GM18867 (cell line): ENCODE results near the gene SLC35E1.

Experiments used
- ATAC-seq: cut with Tn5 transposase; IDR thresholded peaks from one replicate; pipeline ENCODE4 v1.9.1; 2021; ENCODE audit warnings: mild to moderate bottlenecking, moderate library complexity; ENCODE audit not compliant: unreplicated experiment

SLC35E1 gene

DNA sequence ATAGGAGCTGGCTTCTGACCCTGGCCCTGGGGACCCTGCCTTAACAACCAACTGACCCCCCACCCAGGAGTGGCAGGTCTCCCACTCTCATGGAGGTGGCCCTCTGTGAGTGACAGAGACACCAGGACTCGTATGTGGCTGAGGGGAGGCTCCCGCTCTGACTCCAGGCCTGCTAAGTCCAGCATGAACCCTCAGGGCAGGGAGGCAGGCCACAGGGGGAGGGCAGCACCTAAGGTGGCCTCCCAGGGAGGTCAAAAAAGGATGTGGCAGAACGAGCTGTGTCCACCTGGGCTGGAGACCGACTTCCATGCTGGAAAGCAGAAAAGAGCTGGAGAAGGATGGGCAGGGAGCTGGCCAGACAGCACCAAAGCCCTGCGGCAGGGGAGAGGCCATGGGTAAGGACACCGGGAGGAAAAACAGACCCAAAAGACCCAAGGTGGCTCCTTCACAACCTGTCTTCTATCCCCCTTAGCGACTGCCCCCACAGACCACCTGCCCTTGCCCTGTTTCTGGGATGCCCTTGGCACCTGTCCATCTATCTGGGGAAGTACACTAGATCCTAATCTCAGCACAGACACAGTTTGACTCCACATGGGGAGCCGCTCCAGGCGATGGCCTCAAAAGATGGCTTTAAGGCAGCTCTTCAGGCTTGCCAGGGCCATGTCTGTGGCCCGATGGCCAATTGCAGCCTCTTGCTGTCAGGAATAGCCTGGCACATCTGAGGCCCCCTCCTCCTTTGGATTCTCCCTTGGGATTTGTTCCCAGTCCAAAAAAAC lies 10.5 kb upstream of the SLC35E1 start:
- no peak for ATAC-seq

DNA sequence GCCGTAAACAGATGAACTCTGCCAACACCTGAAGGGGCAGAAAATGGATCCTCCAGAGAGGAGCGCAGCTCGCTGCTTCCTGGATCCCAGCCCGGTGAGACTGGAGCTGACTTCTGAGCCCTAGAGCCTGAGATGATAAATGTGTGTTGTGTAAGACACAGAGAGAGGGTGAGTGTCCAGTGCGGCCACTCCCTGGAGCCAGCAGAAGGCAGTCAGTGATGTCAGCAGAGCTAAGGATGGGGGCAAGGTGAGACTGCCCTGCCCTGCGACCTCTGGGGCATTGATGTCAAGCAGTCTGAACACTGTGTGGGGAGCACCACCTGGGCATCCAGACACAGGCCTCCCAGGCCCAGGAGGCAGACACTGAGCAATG lies 9.7 kb upstream of the SLC35E1 start:
- ATAC-seq = no peak

DNA sequence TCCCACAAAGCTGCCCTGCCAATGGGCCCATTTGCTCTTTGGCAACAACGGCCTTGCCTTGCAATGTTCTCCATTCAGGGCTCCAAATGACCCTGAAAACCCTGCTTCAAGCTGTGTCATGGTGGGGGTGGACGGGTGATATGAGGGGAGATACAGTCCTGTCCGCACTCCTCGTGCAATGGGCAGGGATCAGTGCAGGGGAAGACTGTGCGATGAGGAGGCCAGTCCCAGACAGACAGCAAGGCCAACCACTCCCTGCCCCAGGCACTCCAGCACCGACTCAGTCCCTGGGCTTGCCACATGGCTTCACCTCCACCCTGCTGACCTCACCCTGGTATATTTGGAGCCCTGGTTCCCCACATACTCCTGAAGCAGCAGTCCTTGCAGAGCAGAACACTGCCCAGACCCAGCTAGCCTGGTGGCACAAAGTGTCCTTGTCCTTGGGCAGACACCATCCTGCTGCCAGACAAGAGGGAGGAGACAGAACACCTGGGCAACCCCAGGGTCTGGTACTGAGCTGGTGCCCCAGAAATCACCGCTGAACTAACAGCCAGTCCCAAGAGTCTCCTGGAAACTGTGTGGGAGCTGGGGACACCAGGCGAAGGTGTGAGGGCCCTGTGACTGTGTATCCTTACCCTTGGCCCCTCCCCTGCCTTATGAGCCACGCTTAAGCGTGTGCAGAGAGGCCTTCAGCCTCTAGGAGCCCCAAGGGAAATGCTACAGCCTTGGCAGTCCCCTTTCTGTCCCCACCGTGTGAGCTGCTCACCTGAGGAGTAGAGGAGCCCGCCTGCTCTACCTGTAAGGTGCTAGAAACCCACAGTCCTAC lies 9.1 kb upstream of the SLC35E1 start:
- ATAC-seq = no peak

DNA sequence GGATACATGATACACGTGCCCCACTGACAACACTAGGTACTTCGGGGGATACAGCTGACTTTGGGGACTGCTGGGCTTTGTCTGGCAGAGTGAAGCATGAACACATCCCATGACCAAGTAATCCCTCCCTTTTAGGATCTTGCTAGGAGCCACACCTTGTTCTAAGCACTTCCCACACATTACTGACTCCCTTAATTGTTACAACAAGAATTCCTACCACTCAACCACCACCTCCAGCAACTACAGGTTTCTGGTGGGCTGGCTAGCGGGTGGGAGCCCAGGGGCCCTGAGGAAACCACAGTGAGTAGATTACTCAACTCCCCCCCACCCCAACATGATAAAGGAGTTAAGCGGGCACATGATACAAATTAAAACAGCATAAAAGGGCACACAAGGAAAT lies 7.2 kb upstream of the SLC35E1 start:
- ATAC-seq = no peak

DNA sequence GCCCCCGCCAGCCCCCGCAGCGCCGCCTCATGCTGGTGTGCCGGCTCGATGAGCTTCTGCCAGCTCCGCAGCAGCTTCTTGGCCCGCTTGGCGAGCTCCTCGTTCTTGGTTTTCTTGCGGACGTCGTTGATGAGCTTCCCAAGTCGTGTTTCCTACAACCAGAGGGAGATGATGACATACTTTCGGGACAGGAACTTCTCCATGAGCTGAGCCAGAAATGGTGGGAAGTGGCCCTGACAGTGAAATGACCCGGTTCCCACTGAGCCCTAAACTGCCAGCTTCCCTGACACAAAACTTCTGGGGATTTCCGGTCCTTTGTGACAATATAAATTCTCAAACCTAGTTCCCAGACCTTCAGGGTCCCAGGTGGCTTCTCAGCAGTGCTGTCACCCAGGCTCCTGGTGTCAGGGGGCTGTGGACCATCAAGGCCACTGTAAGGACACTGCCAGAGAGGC lies 5.3 kb upstream of the SLC35E1 start:
- ATAC-seq = no peak

DNA sequence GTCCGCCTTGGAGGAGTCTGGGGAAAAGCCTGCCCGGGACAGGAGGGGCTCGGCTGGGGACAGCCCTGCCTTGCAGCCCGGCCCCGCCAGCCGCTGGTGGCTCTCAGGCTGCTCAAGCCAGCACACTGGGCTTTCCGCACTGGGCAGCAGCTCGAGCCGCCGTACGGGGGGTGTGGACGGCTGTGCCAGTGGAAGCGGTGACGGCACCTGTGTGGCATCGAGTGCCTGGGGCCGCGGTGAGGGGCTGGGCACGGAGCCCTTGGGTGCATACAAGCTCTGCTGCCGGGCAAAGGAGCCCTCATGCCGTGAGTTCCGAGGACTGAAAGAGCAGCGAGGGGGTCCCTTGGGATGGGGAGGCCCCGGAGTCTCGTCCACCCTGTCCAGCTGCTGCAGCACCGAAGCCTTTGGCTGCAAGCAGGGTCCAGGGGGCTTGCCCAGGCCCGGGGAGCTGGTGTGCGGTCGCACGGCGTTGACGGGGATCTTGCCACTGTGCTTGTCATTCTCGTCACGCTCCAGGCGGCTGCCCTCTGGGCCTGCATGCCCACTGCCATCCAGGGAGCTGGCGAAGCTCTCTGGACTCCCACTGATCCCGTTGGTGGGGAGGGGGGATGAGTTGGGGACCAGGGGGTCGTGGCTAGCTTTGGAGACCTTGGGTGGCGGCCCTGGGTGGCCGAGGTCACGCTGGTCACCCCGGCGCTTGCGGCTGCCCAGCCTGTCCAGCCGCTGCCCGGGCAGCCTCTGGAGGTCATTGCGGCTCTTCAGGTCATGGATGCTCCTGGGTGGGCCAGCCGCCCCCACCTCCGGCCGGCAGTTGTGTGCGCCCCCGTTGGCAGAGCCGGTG lies 4.7 kb upstream of the SLC35E1 start:
- no peak for ATAC-seq

DNA sequence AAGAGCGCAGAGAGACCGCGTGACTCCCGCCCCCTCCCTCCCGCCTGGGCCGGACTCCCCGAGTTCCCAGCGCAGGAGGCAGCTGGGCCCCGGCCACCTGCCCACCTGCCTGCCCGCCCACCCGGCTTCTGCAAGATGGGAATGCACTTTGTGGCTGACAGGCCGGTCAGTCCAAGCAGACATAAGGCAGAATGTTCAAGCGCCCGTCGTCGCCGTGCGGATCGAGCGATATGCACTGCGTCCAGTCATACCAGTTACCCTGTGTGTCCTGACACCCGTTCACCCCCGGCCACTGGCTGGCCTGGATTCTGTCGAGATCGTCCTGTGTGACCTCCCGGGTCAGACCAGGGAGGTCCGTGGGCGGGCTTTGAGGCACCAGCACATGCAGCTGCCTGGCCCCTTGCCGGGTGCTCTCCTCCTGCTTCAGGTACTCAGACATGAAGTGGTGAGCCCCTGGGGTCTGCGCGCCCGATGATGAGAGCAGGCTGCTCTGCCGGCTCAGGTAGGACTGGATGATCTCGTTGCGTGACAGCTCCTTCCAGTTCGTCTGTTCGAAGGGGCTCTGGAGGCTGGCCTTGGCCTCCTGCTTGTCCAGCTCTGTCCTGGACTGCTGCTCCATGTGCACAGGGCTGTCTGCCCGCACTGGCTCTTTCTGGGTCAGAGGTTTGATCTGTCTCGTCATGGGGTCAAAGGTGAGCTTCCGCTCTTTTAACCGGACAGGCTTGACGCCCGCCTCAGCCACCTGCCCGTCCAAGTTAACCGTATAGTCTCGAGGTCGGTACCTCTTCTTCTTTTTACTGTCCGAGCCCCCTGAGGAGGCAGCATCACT lies 3.9 kb upstream of the SLC35E1 start:
- ATAC-seq = no peak

DNA sequence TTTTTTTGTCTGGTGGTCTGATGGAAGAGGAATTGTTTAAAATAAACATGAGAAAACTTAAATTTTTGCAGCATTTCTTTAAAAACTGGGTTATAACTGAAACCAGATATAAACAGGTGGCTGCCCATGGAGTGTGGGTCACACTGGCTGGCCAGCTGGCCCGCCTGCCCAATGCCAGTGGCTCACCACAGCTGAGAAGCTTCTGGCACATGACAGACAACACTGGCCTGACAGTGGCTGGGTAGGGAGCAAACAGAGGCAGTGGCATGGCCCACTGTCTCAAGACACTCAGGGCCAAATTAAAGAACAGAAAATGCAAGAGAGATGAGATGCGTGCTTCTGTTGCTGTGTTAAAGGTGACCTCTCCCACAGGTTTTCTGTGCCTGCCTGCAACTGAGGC lies 3.1 kb upstream of the SLC35E1 start:
- no peak for ATAC-seq

DNA sequence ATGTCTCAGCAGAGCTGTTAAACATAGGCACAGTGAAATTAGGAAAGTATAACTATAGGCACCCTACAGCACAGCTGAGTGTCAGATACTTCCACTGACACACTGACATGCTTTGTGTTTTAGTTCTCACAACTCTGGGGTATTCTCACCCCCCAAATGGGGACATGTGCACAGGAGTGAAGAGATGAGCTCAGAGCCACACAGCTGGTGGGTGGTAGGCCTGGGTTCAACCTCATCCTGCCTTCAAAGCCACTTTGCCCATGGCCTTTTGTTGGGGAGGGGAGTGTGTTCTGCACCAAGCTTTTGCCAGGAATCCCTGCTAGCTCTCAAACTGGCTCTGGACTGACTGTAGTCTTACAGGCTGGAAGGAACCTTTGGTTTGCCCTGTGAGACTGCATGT lies 1.7 kb upstream of the SLC35E1 start:
- no peak for ATAC-seq

DNA sequence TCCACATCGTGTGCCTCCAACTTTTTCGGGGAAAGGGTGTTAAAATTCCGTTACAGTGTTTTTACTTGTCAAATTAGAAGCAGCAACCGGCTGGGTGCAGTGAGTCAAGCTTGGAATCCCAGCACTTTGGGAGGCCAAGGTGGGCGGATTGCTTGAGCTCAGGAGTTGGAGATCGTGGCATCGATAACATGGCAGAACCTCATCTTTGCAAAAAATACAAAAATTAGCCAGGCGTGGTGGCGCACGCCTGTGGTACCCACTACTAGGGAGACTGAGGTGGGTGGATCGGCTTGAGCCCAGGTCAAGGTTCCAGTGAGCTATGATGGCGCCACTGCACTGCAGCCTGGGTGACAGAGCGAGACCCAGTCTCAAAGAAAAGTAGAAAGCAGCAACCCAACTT lies 1.1 kb upstream of the SLC35E1 start:
- ATAC-seq = no peak

DNA sequence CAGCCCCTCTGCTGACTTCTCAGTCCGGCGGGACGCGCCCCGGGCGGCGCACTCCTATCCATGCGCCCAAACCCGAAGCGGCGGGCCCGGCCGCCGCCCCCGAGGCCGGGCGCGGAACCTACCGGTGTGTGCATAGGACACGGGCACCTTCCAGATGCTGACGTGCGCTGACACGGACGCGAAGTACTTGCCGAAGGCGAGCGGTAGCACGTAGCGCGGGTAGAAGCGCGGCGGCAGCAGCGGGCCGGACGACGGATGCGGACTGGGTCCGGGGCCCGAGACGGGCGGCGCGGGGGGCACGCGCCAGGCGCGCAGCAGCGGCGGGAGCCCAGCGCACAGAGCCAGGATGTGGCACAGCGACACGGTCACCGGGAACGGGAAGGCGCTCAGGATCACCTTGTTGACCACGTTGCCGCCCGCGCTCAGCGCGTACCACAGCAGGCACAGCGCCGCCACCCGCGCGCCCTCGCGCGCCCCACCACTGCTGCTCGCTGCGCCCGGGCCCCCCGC lies 338 bp downstream of the SLC35E1 start:
- ATAC-seq = no peak

DNA sequence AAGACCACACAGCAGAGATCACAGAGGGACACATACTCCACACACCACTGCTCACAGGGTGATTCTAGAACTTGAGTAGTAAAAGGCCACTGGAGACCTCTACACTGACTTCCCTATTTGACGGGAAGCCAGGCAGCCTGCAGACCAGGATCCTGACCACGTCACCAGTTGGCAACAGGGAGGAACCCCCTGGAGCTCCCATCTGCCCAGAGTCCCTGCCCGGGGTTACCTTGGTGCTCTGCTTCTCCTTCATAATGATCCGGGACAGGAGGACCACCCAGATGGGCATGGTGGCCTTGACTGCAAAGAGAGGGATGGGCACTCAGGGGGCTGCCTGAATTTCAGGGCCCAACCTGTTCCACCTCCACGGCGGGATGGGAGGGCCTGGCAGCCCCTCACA lies 932 bp downstream of the SLC35E1 start:
- no peak for ATAC-seq

DNA sequence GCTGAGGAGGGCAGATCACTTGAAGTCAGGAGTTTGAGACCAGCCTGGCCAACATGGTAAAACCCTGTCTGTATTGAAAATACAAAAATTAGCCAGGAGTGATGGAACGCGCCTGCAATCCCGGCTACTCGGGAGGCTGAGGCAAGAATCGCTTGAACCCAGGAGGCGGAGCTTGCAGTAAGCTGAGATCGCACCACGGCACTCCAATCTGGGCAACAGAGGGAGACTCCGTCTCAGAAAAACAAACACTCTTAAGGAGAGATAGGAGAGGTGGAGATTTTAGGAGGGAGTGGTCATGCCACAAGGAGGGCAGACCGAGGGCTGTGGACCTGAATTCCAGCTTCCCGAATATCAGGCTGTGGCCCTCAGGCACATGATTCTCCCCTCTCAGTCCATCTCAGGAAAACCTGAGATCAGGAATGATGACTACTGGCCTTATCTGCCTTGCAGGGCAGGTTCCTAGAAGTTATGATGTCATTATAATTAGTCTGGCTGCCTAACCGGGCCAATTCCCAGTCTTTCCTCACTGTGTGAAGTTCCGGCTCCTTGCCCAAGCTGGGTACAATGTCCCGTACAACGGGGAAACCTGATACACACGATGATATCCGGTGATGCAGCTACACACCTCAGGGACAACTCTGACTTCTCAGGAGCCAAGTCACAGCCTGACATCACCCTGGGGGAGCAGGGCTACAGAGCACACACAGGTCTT lies 2.5 kb downstream of the SLC35E1 start:
- no peak for ATAC-seq

DNA sequence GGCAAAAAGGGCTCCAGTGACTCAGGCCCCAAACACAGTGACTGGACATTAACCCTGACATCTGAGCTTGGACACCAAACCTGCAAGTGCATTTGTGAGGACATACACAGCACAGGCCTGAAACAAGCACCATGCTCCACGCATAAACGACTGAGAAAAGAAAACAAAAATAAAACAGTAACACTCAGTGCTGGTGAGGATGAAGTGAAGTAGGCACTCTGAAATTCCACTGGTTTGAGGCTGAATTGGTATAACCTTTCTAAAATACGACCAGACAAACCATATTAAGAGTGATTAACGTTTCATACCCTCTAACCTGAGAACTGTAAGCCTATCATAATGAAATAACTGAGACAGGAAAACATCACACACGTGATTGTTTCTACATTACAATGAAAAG lies 5.5 kb downstream of the SLC35E1 start:
- ATAC-seq = no peak

DNA sequence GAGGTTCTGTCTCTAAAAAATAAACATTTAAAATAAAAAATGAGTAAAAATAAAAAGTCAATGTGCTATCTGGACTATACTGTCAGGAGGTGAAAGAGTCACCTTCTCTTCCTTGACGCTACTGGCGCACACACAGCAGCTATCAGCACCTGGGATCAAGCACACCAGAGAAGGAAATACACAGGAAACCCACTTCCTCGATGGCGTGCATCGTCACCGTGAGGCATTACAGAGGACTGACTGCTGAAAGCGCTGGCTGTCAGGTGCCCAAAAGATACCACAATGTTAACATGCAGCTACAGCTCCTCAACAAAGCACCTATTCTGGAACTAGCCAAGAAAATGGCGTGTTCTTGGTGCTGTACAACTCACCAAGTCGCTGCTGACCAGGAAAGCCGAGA lies 6.1 kb downstream of the SLC35E1 start:
- no peak for ATAC-seq

DNA sequence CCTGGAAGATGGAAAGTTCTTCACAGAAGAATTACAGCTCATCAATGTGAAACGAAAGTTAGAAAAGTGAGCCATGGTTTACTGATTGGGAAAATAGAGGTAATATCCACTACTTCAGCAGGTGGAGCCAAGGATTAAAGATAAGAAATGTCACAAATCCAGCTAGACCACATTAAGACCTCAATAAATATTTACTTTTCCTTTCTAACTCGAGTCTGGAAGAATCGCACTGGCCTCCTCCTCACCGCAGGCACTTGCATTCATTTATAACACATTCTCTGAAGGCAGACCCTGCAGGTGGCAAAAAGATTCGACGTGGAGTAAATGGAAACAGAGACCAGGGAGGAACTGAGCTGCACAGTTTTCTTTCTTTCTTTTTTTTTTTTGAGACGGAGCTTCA lies 7.4 kb downstream of the SLC35E1 start:
- no peak for ATAC-seq

DNA sequence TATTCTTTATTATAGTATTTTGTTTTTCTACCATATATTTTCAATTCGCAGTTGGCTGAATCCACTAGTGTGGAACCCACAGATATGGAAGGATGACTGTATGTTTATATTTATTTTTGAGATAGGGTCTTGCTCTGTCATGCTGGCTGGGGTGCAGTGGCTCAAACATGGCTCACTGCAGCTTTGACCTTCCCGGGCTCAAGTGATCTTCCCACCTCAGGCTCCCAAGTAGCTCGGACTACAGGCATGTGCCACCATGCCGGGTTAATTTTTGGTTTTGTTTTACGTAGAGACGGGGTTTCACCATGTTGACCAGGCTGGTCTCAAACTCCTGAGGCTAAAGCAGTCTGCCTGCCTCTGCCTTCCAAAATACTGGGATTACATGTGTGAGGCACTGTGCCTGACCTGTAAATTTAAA lies 9.6 kb downstream of the SLC35E1 start:
- no peak for ATAC-seq

DNA sequence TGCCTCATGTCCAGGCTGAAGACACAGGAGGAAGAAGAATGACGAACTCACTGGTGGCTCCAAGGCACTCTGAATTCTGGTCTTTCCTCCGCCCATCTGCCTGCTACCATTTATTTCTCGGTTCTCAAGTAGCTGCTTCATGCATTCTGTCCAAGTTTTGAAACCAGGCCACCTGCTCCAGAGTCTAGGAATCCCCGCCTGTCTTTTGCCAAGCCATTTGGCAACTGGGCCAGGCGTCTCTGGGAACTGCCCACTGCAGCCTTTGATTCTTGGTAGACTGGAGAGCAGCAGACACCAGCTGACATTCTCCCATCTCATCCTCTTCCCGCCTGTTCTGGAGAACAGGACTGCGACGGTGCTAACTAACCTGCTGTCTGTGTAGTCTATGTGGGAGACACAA lies 10.8 kb downstream of the SLC35E1 start:
- no peak for ATAC-seq

DNA sequence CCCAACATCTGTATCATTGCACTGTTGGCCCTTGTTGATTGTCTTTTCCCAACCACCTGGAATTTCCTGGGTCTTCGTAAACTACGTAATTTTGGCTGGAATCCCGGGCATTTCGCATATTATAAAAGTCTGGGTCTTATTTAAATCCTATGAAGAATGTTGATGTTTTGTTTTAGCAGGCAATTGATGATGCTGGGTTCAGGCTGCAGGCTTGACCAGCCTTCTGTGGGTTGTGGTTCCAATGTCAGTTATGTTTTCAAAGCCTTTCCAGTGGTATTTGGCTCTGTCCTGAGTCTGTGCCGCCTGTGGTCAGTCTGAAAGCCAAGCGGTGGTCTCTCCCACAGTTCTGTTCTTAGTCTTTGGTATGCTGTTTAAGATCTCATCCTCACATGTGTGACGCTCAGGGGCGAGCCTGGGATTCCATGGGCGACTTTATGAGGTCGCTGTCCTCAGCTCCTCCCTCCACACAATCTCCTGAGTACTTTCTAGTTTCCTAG lies 12.4 kb downstream of the SLC35E1 start:
- no peak for ATAC-seq

DNA sequence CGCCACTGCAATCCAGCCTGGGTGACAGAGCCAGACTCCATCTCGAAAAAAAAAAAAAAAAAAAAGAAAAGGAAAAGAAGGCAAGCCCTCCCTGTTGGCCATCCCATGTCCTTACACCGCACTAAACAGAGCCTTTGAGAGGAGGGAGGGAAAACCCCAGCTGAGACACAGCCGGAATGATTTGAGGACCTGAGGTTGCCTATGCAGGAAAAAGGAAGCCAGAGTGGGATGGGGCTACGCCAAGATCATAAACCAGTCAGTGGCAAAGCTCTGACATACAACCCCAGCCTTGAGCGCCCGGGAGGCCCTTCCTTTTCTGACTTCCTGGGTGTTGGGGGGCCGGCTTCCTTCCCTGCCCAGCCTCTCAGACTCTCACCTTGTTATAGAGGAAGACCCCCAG lies 17.4 kb downstream of the SLC35E1 start:
- ATAC-seq = no peak
